GM12878 (cell line): ENCODE measurements around the gene ITPRIPL2. TPM values are rescaled to one million over a fixed set of nuclear protein-coding genes. Genes with fewer than 3 reads are reported as not detected.
A peak's percentile ranks its signal among the peaks of the same experiment; 100 is the strongest.

Experiments used
- KLF5 ChIP-seq: fragments of 450-650 bp; IDR thresholded peaks from 2 replicates; pipeline ENCODE4 v1.6.1; 2014; ENCODE audit warnings: mild to moderate bottlenecking; ENCODE audit not compliant: partially characterized antibody
- POU2F2 ChIP-seq: IDR thresholded peaks from 3 replicates; pipeline ENCODE4 v1.6.1; 2011; ENCODE audit warnings: low read depth, mild to moderate bottlenecking, low read length, borderline replicate concordance
- RAD21 ChIP-seq: IDR thresholded peaks from 2 replicates; pipeline ENCODE4 v1.6.1; 2011; ENCODE audit warnings: mild to moderate bottlenecking, low read depth, low read length, moderate library complexity; ENCODE audit not compliant: insufficient read depth
- SIN3A ChIP-seq: IDR thresholded peaks from 2 replicates; pipeline ENCODE4 v1.6.1; 2012; ENCODE audit warnings: low read depth, low read length, improper control_type of control experiment
- polyA plus RNA-seq, 11 experiments: library from polyadenylated mRNA; depleted of rRNA in 4 of 11; unstranded in 6 of 11; stranded (reverse) in 5 of 11; fragments of >200 nt; fragmentation: Nextera tagmentation in 4 of 11; fragmentation: Illumina TruSeq in 1 of 11; extraction: Ambion mirVana in 4 of 11; extraction: Trizol in 1 of 11; gene quantifications; 1 replicate in 1 of 11; 2 replicates in 10 of 11; pipeline versions ENCODE4 v1.2.1 to v1.2.3, GENCODE V29; 2011 to 2016; ENCODE audit warnings: inconsistent platforms in 2 of 11, missing spikeins in 2 of 11, low read depth in 1 of 11
- total RNA-seq, 4 experiments: library from RNA; depleted of rRNA in 3 of 4; stranded (reverse); fragments of >200 nt in 3 of 4; fragmentation: Illumina TruSeq in 1 of 4; extraction: Trizol in 1 of 4; gene quantifications; 2 replicates each; pipeline versions ENCODE4 v1.2.1 to v1.2.3, GENCODE V29; 2013 to 2021
- TF ChIP-seq, protein P1 (sequence below): fragments of 450-650 bp; IDR thresholded peaks from 2 replicates; pipeline ENCODE4 v1.6.1; 2016; ENCODE audit warnings: mild to moderate bottlenecking, moderate library complexity, borderline replicate concordance
- TF ChIP-seq, protein P2 (sequence below): IDR thresholded peaks from 2 replicates; pipeline ENCODE4 v1.6.1; 2011; ENCODE audit warnings: mild to moderate bottlenecking, low read depth, low read length, moderate library complexity; ENCODE audit not compliant: insufficient replicate concordance
- TF ChIP-seq, protein P3 (sequence below): fragments of 450-650 bp; IDR thresholded peaks from 2 replicates; pipeline ENCODE4 v1.6.1; 2016; ENCODE audit warnings: mild to moderate bottlenecking
- TF ChIP-seq, protein P4 (sequence below): fragments of 450-650 bp; formaldehyde crosslinking; IDR thresholded peaks from 2 replicates; pipeline ENCODE4 v1.4.0; 2022; ENCODE audit warnings: mild to moderate bottlenecking, moderate library complexity
- TF ChIP-seq, protein P5 (sequence below): fragments of 450-650 bp; IDR thresholded peaks from 2 replicates; pipeline ENCODE4 v1.6.1; 2017; ENCODE audit warnings: antibody characterized with exemption, mild to moderate bottlenecking, moderate library complexity
- TF ChIP-seq, protein P6 (sequence below): fragments of 150-350 bp; IDR thresholded peaks from 2 replicates; pipeline ENCODE4 v1.6.1; 2014; ENCODE audit warnings: mild to moderate bottlenecking, low read depth, low read length
- TF ChIP-seq, protein P7 (sequence below): IDR thresholded peaks from 2 replicates; pipeline ENCODE4 v1.6.1; 2011; ENCODE audit warnings: borderline replicate concordance, low read depth, mild to moderate bottlenecking, moderate library complexity, mixed read lengths, low read length; ENCODE audit not compliant: insufficient read depth; ENCODE audit errors: extremely low read length

ITPRIPL2 gene
- total and polyA plus RNA-seq, 10 of the 15 experiments (the other 5 are each of a cell fraction or from before 2014, with no cell fraction given) = 0.48 to 14.3 (median 3.5) TPM

DNA sequence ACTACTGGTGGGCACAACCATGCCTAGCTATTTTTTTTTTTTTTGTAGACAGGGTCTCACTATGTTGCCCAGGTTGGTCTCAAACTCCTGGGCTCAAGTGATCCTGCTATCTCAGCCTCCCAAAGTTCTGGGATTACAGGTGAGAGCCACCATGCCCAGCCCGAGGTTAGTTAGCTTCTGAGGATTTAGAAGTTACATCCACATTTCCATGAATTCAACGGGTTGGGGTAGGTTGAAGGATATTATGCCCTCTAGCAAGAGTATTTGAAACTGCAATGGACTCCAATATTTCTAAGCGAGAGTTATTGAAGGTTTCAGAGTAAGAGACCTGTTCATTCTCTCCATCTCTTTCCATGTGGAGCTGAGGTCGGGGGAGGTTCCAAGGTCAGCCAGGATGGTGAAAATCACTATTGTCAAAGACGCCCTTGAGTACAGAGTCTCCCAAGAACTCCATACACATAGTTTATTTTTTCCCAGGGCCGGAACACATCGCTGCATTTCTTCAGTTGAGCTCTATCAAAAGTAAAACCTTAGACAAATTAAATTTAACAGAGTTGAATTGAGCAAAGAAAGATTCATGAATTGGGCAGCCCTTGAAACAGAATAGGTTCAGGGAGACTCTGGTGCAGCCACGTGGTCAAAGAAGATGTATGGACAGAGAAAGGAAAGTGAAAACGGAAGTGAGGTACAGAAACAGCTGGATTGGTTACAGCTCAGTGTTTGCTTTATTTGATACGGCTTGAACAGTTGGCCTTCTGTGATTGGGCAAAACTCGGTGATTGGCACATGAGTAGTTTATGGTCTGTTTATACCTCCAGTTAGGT lies 19.0 kb upstream of the ITPRIPL2 start (continued):
- TF ChIP-seq, protein P1, sequence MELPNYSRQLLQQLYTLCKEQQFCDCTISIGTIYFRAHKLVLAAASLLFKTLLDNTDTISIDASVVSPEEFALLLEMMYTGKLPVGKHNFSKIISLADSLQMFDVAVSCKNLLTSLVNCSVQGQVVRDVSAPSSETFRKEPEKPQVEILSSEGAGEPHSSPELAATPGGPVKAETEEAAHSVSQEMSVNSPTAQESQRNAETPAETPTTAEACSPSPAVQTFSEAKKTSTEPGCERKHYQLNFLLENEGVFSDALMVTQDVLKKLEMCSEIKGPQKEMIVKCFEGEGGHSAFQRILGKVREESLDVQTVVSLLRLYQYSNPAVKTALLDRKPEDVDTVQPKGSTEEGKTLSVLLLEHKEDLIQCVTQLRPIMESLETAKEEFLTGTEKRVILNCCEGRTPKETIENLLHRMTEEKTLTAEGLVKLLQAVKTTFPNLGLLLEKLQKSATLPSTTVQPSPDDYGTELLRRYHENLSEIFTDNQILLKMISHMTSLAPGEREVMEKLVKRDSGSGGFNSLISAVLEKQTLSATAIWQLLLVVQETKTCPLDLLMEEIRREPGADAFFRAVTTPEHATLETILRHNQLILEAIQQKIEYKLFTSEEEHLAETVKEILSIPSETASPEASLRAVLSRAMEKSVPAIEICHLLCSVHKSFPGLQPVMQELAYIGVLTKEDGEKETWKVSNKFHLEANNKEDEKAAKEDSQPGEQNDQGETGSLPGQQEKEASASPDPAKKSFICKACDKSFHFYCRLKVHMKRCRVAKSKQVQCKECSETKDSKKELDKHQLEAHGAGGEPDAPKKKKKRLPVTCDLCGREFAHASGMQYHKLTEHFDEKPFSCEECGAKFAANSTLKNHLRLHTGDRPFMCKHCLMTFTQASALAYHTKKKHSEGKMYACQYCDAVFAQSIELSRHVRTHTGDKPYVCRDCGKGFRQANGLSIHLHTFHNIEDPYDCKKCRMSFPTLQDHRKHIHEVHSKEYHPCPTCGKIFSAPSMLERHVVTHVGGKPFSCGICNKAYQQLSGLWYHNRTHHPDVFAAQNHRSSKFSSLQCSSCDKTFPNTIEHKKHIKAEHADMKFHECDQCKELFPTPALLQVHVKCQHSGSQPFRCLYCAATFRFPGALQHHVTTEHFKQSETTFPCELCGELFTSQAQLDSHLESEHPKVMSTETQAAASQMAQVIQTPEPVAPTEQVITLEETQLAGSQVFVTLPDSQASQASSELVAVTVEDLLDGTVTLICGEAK = no peak
- TF ChIP-seq, protein P2, sequence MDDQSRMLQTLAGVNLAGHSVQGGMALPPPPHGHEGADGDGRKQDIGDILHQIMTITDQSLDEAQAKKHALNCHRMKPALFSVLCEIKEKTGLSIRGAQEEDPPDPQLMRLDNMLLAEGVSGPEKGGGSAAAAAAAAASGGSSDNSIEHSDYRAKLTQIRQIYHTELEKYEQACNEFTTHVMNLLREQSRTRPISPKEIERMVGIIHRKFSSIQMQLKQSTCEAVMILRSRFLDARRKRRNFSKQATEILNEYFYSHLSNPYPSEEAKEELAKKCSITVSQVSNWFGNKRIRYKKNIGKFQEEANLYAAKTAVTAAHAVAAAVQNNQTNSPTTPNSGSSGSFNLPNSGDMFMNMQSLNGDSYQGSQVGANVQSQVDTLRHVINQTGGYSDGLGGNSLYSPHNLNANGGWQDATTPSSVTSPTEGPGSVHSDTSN = peak; percentile 77
- TF ChIP-seq RAD21 (no peak), SIN3A (no peak), POU2F2 (no peak), KLF5 (no peak)
- TF ChIP-seq, protein P3, sequence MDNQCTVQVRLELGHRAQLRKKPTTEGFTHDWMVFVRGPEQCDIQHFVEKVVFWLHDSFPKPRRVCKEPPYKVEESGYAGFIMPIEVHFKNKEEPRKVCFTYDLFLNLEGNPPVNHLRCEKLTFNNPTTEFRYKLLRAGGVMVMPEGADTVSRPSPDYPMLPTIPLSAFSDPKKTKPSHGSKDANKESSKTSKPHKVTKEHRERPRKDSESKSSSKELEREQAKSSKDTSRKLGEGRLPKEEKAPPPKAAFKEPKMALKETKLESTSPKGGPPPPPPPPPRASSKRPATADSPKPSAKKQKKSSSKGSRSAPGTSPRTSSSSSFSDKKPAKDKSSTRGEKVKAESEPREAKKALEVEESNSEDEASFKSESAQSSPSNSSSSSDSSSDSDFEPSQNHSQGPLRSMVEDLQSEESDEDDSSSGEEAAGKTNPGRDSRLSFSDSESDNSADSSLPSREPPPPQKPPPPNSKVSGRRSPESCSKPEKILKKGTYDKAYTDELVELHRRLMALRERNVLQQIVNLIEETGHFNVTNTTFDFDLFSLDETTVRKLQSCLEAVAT = no peak
- TF ChIP-seq, protein P4, sequence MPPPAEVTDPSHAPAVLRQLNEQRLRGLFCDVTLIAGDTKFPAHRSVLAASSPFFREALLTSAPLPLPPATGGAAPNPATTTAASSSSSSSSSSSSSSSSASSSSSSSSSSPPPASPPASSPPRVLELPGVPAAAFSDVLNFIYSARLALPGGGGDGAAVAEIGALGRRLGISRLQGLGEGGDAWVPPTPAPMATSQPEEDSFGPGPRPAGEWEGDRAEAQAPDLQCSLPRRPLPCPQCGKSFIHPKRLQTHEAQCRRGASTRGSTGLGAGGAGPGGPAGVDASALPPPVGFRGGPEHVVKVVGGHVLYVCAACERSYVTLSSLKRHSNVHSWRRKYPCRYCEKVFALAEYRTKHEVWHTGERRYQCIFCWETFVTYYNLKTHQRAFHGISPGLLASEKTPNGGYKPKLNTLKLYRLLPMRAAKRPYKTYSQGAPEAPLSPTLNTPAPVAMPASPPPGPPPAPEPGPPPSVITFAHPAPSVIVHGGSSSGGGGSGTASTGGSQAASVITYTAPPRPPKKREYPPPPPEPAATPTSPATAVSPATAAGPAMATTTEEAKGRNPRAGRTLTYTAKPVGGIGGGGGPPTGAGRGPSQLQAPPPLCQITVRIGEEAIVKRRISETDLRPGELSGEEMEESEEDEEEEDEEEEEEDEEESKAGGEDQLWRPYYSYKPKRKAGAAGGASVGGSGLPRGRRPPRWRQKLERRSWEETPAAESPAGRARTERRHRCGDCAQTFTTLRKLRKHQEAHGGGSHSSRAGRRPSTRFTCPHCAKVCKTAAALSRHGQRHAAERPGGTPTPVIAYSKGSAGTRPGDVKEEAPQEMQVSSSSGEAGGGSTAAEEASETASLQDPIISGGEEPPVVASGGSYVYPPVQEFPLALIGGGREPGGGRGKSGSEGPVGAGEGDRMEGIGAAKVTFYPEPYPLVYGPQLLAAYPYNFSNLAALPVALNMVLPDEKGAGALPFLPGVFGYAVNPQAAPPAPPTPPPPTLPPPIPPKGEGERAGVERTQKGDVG = no peak
- TF ChIP-seq, protein P5, sequence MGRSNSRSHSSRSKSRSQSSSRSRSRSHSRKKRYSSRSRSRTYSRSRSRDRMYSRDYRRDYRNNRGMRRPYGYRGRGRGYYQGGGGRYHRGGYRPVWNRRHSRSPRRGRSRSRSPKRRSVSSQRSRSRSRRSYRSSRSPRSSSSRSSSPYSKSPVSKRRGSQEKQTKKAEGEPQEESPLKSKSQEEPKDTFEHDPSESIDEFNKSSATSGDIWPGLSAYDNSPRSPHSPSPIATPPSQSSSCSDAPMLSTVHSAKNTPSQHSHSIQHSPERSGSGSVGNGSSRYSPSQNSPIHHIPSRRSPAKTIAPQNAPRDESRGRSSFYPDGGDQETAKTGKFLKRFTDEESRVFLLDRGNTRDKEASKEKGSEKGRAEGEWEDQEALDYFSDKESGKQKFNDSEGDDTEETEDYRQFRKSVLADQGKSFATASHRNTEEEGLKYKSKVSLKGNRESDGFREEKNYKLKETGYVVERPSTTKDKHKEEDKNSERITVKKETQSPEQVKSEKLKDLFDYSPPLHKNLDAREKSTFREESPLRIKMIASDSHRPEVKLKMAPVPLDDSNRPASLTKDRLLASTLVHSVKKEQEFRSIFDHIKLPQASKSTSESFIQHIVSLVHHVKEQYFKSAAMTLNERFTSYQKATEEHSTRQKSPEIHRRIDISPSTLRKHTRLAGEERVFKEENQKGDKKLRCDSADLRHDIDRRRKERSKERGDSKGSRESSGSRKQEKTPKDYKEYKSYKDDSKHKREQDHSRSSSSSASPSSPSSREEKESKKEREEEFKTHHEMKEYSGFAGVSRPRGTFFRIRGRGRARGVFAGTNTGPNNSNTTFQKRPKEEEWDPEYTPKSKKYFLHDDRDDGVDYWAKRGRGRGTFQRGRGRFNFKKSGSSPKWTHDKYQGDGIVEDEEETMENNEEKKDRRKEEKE = no peak
- TF ChIP-seq, protein P6, sequence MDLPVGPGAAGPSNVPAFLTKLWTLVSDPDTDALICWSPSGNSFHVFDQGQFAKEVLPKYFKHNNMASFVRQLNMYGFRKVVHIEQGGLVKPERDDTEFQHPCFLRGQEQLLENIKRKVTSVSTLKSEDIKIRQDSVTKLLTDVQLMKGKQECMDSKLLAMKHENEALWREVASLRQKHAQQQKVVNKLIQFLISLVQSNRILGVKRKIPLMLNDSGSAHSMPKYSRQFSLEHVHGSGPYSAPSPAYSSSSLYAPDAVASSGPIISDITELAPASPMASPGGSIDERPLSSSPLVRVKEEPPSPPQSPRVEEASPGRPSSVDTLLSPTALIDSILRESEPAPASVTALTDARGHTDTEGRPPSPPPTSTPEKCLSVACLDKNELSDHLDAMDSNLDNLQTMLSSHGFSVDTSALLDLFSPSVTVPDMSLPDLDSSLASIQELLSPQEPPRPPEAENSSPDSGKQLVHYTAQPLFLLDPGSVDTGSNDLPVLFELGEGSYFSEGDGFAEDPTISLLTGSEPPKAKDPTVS = no peak
- TF ChIP-seq, protein P7, sequence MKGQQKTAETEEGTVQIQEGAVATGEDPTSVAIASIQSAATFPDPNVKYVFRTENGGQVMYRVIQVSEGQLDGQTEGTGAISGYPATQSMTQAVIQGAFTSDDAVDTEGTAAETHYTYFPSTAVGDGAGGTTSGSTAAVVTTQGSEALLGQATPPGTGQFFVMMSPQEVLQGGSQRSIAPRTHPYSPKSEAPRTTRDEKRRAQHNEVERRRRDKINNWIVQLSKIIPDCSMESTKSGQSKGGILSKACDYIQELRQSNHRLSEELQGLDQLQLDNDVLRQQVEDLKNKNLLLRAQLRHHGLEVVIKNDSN = no peak
